SU-DHL-6 (cell line): ENCODE data around the gene PTPRA.
"Not testable (repeated sequence)": the region's sequence is repeated elsewhere in the genome, so short reads cannot be mapped to it uniquely, and the experiment has no call there.

Source experiments
- H2AFZ ChIP-seq: fragments of 200-600 bp; sonication (generic); 2 replicates; pipeline ENCODE4 v1.6.1; 2014; ENCODE audit warnings: low read depth, mild to moderate bottlenecking, moderate library complexity, mixed read lengths, antibody characterized with exemption, low read length; ENCODE audit not compliant: severe bottlenecking
- H3F3A ChIP-seq: fragments of 200-600 bp; shearing (Covaris generic); 2 replicates; pipeline ENCODE4 v1.6.0; 2016; ENCODE audit warnings: antibody characterized with exemption, mild to moderate bottlenecking; ENCODE audit not compliant: insufficient read depth
- H3K27ac ChIP-seq: fragments of 200-600 bp; sonication (generic); 2 replicates; pipeline ENCODE4 v1.5.1; 2016; ENCODE audit warnings: low read depth, mild to moderate bottlenecking, low read length, moderate library complexity, mixed read lengths
- H3K27me3 ChIP-seq: fragments of 200-600 bp; sonication (generic), shearing (Covaris generic); 2 replicates; pipeline ENCODE4 v1.6.0; 2014; ENCODE audit warnings: mild to moderate bottlenecking, low read length
- H3K36me3 ChIP-seq: fragments of 200-600 bp; sonication (generic); 2 replicates; pipeline ENCODE4 v1.6.1; 2014; ENCODE audit warnings: mild to moderate bottlenecking, low read length, mixed read lengths
- H3K4me2 ChIP-seq: fragments of 300-600, 200-600 bp; shearing (Covaris generic), sonication (generic); 2 replicates; pipeline ENCODE4 v1.6.0; 2014; ENCODE audit warnings: low read length, low read depth, mild to moderate bottlenecking; ENCODE audit not compliant: poor library complexity, severe bottlenecking
- H3K4me3 ChIP-seq: fragments of 200-600 bp; sonication (generic); 2 replicates; pipeline ENCODE4 v1.5.1; 2014; ENCODE audit warnings: antibody characterized with exemption, low read length, mild to moderate bottlenecking, mixed read lengths; ENCODE audit not compliant: insufficient read depth, poor library complexity, severe bottlenecking
- H3K79me2 ChIP-seq: fragments of 200-600 bp; sonication (generic); 2 replicates; pipeline ENCODE4 v1.6.1; 2014; ENCODE audit warnings: mild to moderate bottlenecking, low read length, moderate library complexity; ENCODE audit not compliant: insufficient read depth
- H3K9ac ChIP-seq: fragments of 200-600 bp; sonication (generic); 2 replicates; pipeline ENCODE4 v1.7.0; 2014; ENCODE audit warnings: mild to moderate bottlenecking, low read length
- H3K9me2 ChIP-seq: fragments of 200-600 bp; sonication (generic); replicated peaks from 2 replicates; pipeline ENCODE4 v1.6.1; 2014; ENCODE audit warnings: low read length; ENCODE audit not compliant: insufficient read depth
- H3K9me3 ChIP-seq: fragments of 200-600 bp; sonication (generic); 2 replicates; pipeline ENCODE4 v1.6.1; 2014; ENCODE audit warnings: low read length, mixed read lengths; ENCODE audit not compliant: insufficient read depth
- H4K20me1 ChIP-seq: fragments of 200-600 bp; sonication (generic); 2 replicates; pipeline ENCODE4 v1.6.1; 2014; ENCODE audit warnings: low read depth, mild to moderate bottlenecking, antibody characterized with exemption, low read length, moderate library complexity, mixed read lengths
- EZH2phosphoT487 ChIP-seq: fragments of 200-600 bp; sonication (generic), shearing (Covaris generic); conservative IDR thresholded peaks from 2 replicates; pipeline ENCODE4 v1.6.1; 2018; ENCODE audit warnings: mild to moderate bottlenecking, antibody characterized with exemption, low read length, moderate library complexity, mixed read lengths
- TF ChIP-seq, protein P1 (sequence below): fragments of 200-600 bp; sonication (generic); IDR thresholded peaks from one replicate; pipeline ENCODE4 v1.5.1; 2017; ENCODE audit warnings: antibody characterized with exemption, mild to moderate bottlenecking, low read length, moderate library complexity; ENCODE audit not compliant: insufficient read depth, poor library complexity, severe bottlenecking

PTPRA gene

DNA sequence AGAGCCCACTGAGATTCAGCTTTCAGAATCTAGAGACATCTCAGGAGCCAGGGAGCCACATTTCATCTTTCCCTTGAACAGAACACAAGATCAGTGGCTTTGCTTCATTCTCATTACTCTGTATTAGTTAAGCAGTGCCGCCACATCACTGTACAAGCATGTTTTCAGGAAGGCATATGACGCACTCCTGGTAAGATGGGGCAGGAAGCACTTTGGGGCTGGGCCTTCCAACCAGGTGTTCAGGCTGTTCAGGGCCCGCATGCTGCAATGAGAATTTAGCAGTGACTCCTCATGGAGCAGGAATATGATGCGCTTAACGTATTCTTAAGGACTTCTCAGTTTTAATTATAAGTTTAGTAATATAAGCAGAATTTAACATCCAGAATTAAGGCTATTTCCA is 140.5 kb downstream of the PTPRA start:
- Histone ChIP-seq H3K9me3 (no peaks in the 10 kb centered on the region), H3K27ac (no peak overlapping the region), H3F3A (no peaks in the 10 kb centered on the region), H3K27me3 (no peaks in the 10 kb centered on the region), H3K79me2 (no peaks in the 10 kb centered on the region), H3K4me3 (no peak overlapping the region), H2AFZ (no peak overlapping the region), H3K36me3 (no peaks in the 10 kb centered on the region; the same call in 1 of the 2 replicates), H3K9me2 (no peaks in the 10 kb centered on the region), H3K9ac (no peak overlapping the region), H3K4me2 (no peak overlapping the region), H4K20me1 (no peaks in the 10 kb centered on the region)
- no peak for TF ChIP-seq EZH2phosphoT487
- TF ChIP-seq, protein P1, sequence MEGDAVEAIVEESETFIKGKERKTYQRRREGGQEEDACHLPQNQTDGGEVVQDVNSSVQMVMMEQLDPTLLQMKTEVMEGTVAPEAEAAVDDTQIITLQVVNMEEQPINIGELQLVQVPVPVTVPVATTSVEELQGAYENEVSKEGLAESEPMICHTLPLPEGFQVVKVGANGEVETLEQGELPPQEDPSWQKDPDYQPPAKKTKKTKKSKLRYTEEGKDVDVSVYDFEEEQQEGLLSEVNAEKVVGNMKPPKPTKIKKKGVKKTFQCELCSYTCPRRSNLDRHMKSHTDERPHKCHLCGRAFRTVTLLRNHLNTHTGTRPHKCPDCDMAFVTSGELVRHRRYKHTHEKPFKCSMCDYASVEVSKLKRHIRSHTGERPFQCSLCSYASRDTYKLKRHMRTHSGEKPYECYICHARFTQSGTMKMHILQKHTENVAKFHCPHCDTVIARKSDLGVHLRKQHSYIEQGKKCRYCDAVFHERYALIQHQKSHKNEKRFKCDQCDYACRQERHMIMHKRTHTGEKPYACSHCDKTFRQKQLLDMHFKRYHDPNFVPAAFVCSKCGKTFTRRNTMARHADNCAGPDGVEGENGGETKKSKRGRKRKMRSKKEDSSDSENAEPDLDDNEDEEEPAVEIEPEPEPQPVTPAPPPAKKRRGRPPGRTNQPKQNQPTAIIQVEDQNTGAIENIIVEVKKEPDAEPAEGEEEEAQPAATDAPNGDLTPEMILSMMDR = no peak

DNA sequence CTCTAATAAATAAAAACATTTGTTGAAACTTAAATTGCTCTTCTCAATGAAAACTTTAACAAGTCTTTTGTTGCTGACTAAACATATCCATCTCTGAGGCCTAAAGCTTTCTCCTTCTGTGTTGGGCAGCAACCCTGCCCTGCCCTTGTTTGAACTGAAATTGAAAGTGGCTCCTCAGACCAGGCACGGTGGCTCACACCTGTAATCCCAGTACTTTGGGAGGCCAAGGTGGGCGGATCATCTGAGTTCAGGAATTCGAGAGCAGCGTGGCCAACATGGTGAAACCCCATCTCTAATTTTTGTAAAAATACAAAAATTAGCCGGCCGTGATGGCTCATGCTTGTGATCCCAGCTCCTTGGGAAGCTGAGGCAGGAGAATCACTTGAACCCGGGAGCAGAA is 140.9 kb downstream of the PTPRA start:
- Histone ChIP-seq H3K4me2 (no peak overlapping the region), H3F3A (no peaks in the 10 kb centered on the region), H3K9me2 (no peaks in the 10 kb centered on the region), H3K79me2 (no peaks in the 10 kb centered on the region), H3K27ac (no peak overlapping the region), H4K20me1 (no peaks in the 10 kb centered on the region), H3K36me3 (no peaks in the 10 kb centered on the region; the same call in 1 of the 2 replicates), H2AFZ (no peak overlapping the region), H3K27me3 (no peaks in the 10 kb centered on the region), H3K4me3 (no peak overlapping the region), H3K9me3 (no peaks in the 10 kb centered on the region), H3K9ac (no peak overlapping the region)
- no peak for TF ChIP-seq EZH2phosphoT487
- TF ChIP-seq, protein P1 = no peak

DNA sequence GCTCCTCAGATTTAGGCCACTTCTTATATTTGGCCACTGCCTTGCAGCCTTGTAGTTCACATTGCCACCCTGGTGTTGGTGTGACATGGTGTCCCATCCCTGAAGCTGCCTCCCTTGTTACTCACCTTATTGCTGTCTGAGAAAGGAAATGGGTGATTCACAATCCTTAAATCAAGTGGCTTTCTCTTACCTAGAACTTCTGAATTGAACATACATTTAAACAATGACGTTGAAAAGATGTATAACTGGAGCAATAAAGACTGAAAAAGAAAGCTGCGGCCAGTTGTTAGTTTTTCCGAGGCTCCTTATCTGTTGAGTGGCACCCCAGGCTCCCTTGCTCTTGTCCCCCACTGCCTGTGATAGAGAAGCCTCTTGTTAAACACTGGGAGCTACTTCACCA is 141.4 kb downstream of the PTPRA start:
- H3K9me2 ChIP-seq = no peaks in the 10 kb centered on the region
- H3K4me2 ChIP-seq = no peak overlapping the region
- no peaks in the 10 kb centered on the region for H3K27me3 ChIP-seq
- H3K27ac ChIP-seq = no peak overlapping the region
- H2AFZ ChIP-seq = no peak overlapping the region
- H3K79me2 ChIP-seq = no peaks in the 10 kb centered on the region
- no peaks in the 10 kb centered on the region for H3F3A ChIP-seq
- TF ChIP-seq, protein P1 = no peak
- no peak for TF ChIP-seq EZH2phosphoT487
- H3K4me3 ChIP-seq = no peak overlapping the region
- no peak overlapping the region for H3K9ac ChIP-seq
- H4K20me1 ChIP-seq = no peaks in the 10 kb centered on the region
- H3K9me3 ChIP-seq = no peaks in the 10 kb centered on the region
- no peaks in the 10 kb centered on the region; the same call in 1 of the 2 replicates for H3K36me3 ChIP-seq

DNA sequence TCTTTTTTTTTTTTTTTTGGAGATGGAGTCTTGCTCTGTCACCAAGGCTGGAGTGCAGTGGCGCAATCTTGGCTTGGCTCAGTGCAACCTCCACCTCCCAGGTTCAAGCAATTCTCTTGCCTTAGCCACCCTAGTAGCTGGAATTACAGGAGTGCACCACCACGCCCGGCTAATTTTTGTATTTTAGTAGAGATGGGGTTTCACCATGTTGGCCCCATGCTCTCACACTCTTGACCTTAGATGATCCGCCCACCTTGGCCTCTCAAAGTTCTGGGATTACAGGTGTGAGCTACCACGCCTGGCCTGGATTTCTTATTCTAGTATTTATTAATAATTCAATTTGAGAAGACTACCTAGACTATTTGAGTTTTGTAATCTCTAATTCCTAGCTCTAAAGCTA is 142.0 kb downstream of the PTPRA start:
- not testable (repeated sequence) for H3K9ac ChIP-seq, H3K9me2 ChIP-seq, H3K4me2 ChIP-seq, H3F3A ChIP-seq, H4K20me1 ChIP-seq, H3K27ac ChIP-seq, H3K4me3 ChIP-seq, H3K79me2 ChIP-seq, H3K36me3 ChIP-seq, H3K9me3 ChIP-seq, H3K27me3 ChIP-seq, H2AFZ ChIP-seq
